ENCODE data around the gene RTTN. TPM values are rescaled to one million over a fixed set of nuclear protein-coding genes. Genes with fewer than 3 reads are reported as not detected.
A peak's percentile ranks its signal among the peaks of the same experiment; 100 is the strongest.

The RTTN gene
- total and polyA plus RNA-seq, 2 of the 13 experiments (the other 11 are each of a cell fraction or from before 2014, with no cell fraction given) = 5.4 to 18.7 TPM

DNA sequence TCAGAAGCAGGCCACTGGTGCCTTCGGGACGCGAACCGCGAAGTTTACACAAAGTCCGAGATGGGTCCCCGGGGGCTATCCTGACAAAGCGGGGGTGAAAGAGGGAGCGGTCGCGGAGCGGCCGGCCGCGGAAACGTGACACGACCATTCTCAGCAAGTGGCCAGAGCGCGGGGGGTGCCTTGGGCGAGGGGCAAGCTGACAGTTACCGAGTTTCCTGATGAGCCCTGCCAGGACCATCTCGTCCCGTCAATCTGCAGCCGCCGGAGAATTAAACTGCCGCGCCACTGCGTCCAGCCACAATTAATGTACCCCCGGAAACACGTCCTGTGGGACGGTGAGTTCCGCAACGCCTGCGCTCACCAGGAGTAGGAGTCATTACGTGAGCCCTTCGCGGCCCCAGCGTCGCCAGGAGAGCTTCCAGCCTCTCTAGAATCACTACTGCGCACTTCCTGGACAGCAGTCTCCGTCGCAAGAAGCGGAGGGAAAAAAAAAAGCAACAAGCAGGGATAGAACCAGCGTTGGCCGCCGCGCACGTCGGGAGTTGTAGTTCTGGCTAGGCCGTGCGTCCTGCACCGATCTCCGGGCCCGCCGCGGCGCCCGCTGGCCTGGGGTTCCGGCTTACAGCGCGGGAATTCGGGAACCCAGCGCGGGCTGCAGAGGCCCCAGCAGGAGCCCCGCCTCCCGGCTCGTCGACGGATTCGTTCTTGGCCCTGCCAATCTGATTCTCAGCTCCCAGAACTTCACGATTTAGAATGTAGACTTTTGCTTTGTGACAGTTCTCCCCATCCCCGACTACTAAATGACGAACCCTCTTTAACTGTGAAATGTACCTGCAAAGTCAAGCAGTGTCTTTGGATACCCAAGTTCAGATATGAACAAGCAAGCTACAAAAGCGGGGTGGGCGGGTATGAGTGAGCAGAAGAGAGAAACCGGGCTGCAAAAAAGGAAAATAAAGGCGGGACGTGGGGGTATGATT, at the start of gene RTTN (continued):
- no peak for TF ChIP-seq ZNF672 (CRISPR knock-in tag; IDR thresholded peaks at IDR 0.05)
- TF ChIP-seq ZNF629 (CRISPR knock-in tag; conservative IDR thresholded peaks at IDR 0.05) = no peak; the same call in 1 of the 2 replicates
- TF ChIP-seq ZFP62 (CRISPR knock-in tag; IDR thresholded peaks at IDR 0.05) = no peak
- peak; percentile 17; the same call in 1 of the 2 replicates for TF ChIP-seq MIER2 (CRISPR knock-in tag; IDR thresholded peaks at IDR 0.05)
- TF ChIP-seq ZNF782 (CRISPR knock-in tag; IDR thresholded peaks at IDR 0.05; ENCODE audit: borderline replicate concordance) = 0 out of 2 replicates have a peak, but pooled peaks have one; percentile 83
- TF ChIP-seq ZNF605 (CRISPR knock-in tag; IDR thresholded peaks at IDR 0.05) = peak; percentile 86
- TF ChIP-seq THAP11 (CRISPR knock-in tag; IDR thresholded peaks at IDR 0.05) = peak; percentile 99
- TF ChIP-seq, protein P1, sequence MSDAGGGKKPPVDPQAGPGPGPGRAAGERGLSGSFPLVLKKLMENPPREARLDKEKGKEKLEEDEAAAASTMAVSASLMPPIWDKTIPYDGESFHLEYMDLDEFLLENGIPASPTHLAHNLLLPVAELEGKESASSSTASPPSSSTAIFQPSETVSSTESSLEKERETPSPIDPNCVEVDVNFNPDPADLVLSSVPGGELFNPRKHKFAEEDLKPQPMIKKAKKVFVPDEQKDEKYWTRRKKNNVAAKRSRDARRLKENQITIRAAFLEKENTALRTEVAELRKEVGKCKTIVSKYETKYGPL (CRISPR knock-in tag; IDR thresholded peaks at IDR 0.05) = peak; percentile 19; the same call in 1 of the 2 replicates
- TF ChIP-seq PTBP1 (IDR thresholded peaks at IDR 0.05; ENCODE audit: low read depth, low read length, poor library complexity, severe bottlenecking) = no peak
- peak; percentile 100 for TF ChIP-seq KDM5A (IDR thresholded peaks at IDR 0.05; ENCODE audit: borderline replicate concordance, low read length)
- TF ChIP-seq, protein P2, sequence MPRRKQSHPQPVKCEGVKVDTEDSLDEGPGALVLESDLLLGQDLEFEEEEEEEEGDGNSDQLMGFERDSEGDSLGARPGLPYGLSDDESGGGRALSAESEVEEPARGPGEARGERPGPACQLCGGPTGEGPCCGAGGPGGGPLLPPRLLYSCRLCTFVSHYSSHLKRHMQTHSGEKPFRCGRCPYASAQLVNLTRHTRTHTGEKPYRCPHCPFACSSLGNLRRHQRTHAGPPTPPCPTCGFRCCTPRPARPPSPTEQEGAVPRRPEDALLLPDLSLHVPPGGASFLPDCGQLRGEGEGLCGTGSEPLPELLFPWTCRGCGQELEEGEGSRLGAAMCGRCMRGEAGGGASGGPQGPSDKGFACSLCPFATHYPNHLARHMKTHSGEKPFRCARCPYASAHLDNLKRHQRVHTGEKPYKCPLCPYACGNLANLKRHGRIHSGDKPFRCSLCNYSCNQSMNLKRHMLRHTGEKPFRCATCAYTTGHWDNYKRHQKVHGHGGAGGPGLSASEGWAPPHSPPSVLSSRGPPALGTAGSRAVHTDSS (CRISPR knock-in tag; conservative IDR thresholded peaks at IDR 0.05) = no peak; the same call in 1 of the 2 replicates
- peak; percentile 80 for TF ChIP-seq ZNF709 (CRISPR knock-in tag; IDR thresholded peaks at IDR 0.05)
- TF ChIP-seq, protein P3, sequence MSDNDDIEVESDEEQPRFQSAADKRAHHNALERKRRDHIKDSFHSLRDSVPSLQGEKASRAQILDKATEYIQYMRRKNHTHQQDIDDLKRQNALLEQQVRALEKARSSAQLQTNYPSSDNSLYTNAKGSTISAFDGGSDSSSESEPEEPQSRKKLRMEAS (IDR thresholded peaks at IDR 0.05) = peak; percentile 87
- peak; percentile 75 for TF ChIP-seq ZKSCAN8 (CRISPR knock-in tag; IDR thresholded peaks at IDR 0.05; ENCODE audit: borderline replicate concordance)
- no peak for TF ChIP-seq TCF7L2 (IDR thresholded peaks at IDR 0.05; ENCODE audit: low read depth, low read length)
- peak; percentile 71 for TF ChIP-seq ESRRA (CRISPR knock-in tag; IDR thresholded peaks at IDR 0.05; ENCODE audit: low read depth)
- TF ChIP-seq, protein P4, sequence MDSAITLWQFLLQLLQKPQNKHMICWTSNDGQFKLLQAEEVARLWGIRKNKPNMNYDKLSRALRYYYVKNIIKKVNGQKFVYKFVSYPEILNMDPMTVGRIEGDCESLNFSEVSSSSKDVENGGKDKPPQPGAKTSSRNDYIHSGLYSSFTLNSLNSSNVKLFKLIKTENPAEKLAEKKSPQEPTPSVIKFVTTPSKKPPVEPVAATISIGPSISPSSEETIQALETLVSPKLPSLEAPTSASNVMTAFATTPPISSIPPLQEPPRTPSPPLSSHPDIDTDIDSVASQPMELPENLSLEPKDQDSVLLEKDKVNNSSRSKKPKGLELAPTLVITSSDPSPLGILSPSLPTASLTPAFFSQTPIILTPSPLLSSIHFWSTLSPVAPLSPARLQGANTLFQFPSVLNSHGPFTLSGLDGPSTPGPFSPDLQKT (CRISPR knock-in tag; IDR thresholded peaks at IDR 0.05; ENCODE audit: borderline replicate concordance) = no peak
- TF ChIP-seq, protein P5, sequence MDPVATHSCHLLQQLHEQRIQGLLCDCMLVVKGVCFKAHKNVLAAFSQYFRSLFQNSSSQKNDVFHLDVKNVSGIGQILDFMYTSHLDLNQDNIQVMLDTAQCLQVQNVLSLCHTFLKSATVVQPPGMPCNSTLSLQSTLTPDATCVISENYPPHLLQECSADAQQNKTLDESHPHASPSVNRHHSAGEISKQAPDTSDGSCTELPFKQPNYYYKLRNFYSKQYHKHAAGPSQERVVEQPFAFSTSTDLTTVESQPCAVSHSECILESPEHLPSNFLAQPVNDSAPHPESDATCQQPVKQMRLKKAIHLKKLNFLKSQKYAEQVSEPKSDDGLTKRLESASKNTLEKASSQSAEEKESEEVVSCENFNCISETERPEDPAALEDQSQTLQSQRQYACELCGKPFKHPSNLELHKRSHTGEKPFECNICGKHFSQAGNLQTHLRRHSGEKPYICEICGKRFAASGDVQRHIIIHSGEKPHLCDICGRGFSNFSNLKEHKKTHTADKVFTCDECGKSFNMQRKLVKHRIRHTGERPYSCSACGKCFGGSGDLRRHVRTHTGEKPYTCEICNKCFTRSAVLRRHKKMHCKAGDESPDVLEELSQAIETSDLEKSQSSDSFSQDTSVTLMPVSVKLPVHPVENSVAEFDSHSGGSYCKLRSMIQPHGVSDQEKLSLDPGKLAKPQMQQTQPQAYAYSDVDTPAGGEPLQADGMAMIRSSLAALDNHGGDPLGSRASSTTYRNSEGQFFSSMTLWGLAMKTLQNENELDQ (CRISPR knock-in tag; IDR thresholded peaks at IDR 0.05; ENCODE audit: borderline replicate concordance) = no peak
- TF ChIP-seq KAT7 (CRISPR knock-in tag; IDR thresholded peaks at IDR 0.05; ENCODE audit: borderline replicate concordance) = peak; percentile 79; the same call in 1 of the 2 replicates
